Measurements from ENCODE around the gene ESRRA.

DNA sequence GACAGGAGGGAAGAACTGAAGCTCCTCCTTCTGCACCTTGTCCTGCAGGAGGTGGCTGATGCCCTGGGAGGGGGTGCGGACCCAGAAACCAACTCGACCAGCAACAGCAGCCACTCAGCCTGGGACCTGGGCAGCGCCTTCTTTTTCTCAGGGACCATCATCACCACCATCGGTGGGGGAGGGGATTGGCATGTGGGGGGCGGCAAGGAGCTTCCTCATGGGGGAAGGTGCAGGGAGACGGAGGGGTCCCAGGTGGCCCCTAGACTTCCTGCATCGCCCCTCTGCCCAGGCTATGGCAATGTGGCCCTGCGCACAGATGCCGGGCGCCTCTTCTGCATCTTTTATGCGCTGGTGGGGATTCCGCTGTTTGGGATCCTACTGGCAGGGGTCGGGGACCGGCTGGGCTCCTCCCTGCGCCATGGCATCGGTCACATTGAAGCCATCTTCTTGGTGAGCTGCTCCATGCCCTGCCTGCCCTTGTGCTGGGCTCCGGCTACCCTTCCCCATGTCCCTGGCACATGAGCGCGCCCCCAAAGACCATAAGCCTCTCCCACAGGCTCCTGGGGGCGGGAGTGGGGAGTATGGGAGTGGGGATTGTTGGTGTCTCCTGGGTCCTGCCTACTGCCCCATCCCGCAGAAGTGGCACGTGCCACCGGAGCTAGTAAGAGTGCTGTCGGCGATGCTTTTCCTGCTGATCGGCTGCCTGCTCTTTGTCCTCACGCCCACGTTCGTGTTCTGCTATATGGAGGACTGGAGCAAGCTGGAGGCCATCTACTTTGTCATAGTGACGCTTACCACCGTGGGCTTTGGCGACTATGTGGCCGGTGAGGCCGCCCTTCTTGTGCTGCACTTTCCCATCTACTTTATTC, 8.3 kb upstream of the ESRRA start:
- TF ChIP-seq EZH2 (IDR thresholded peaks at IDR 0.05; ENCODE audit: insufficient read depth, poor library complexity, severe bottlenecking): no peak
- TF ChIP-seq EZH2phosphoT487 (IDR thresholded peaks at IDR 0.05; ENCODE audit: insufficient read depth, low read depth): no peak

Data from GM23248 (cell line).